H54 (cell line): ENCODE measurements around the gene ATP6V0D1.
A peak's percentile ranks its signal among the peaks of the same experiment; 100 is the strongest.
"Not testable (repeated sequence)": the region's sequence is repeated elsewhere in the genome, so short reads cannot be mapped to it uniquely, and the experiment has no call there.

ENCODE experiments used
- DNase-seq: peaks from one replicate; pipeline ENCODE4 v3.0.0; 2011; ENCODE audit warnings: low spot score, mixed read lengths; ENCODE audit not compliant: insufficient read length
- FAIRE-seq: peaks from 3 replicates; lab custom pipeline; 2011; peaks lifted over from hg19 to GRCh38; lab: Jason Lieb, UNC
- POLR2A ChIP-seq: IDR thresholded peaks from 2 replicates; pipeline ENCODE4 v1.6.1; 2011; ENCODE audit warnings: low read depth, mild to moderate bottlenecking, low read length

ATP6V0D1 gene

GRCh38 chr16:67428146-67428731 is 52.7 kb downstream of the ATP6V0D1 start:
- TF ChIP-seq POLR2A: no peak
- DNase-seq: peak; percentile 72
- FAIRE-seq: no peak

DNA sequence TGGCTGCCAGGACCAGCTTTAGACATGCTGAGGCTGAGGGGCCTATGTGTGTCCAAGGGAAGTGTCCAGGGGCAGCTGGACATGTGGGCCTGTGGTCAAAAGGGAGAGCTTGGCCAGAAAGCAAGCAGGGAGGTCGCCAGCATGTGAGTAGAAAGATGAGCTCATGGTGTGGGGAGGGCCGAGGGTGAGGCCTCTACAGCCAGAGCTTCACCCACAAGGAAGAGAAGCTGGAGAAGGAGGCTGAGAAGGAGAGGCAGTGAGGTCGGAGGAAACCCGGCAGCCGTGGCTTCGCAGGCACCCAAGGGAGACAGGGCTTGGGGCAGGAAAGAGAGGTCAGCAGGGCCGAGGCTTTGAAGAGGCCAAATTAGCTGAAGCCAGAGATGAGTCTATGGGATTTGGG is 54.0 kb downstream of the ATP6V0D1 start:
- no peak for TF ChIP-seq POLR2A
- FAIRE-seq (no peak), DNase-seq (no peak)

- no peak for TF ChIP-seq POLR2A
- FAIRE-seq: no peak
- no peak for DNase-seq
These were observed 54.9 kb downstream of the ATP6V0D1 start for GRCh38 chr16:67426022-67426421.

DNA sequence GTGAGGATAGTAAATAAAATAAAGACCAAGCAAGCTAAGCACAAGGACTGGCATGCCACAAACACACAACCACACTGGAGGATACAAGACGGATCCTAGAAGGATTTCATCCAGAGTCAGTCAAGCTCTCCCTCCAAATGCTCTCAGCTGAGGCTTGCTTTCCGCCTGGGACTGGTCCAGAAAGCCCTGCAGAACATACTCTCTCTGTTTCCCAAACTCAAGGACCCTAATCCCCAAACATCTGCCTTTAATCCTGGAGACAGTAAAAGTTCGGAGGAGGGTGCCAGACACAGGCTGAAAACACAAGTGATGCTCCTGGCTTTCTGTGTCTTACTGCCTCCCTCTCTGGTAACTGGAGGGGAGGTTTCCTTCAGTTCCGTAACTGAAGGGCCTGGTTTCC is 55.4 kb downstream of the ATP6V0D1 start:
- TF ChIP-seq POLR2A: no peak
- FAIRE-seq (no peak), DNase-seq (no peak)

GRCh38 chr16:67425061-67425460 is 55.9 kb downstream of the ATP6V0D1 start:
- DNase-seq (no peak), FAIRE-seq (no peak)
- TF ChIP-seq POLR2A: no peak

DNA sequence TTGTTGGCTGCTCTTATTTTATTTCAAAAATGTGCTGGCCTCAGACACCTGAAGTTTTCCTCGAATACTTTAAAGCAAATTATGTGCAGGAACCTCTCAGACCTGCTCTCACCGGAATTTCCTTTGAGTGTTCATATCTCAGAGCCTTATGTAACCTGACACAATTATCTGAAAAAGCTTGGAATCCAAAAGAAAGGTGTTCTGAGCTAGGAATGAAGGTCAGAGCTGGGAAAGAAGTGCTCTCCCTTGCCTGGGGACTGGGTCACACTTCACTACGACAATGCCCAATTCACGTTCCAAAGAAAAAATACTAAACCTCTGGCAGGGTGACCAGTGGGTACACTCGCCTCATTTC is 56.7 kb downstream of the ATP6V0D1 start:
- TF ChIP-seq POLR2A: no peak
- FAIRE-seq (no peak), DNase-seq (no peak)

DNA sequence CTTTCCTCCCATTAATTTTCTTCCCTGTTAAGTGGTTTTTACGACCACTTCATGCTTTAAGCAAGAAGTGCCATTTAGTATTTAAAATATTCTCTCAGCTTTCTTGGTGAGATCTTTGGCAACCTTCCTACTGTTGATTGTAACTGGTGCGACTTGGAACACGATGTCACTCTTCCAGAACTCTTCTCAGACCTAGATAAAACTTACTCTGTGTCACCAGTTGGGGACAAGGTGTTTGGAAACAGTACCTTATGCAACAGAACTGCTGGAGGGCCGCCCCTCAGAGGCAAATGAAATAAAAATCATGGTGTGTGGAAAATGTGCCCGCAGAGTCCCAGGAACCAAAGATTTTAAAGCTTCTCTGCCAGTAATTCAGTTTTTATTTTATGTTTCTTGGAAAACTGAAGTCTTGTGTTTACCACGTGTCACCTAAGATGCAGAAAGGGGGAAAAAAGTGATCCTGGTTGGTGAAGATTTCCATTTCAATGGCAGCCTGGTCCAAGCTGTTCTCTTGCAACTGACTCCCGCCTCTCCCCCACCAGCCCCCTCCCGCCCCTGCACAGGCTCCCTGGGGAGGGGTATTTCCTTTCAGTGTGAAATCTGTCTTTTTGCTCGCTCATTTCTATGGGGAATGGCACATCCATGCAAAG is 57.2 kb downstream of the ATP6V0D1 start:
- TF ChIP-seq POLR2A: no peak
- DNase-seq (no peak), FAIRE-seq (no peak)

DNA sequence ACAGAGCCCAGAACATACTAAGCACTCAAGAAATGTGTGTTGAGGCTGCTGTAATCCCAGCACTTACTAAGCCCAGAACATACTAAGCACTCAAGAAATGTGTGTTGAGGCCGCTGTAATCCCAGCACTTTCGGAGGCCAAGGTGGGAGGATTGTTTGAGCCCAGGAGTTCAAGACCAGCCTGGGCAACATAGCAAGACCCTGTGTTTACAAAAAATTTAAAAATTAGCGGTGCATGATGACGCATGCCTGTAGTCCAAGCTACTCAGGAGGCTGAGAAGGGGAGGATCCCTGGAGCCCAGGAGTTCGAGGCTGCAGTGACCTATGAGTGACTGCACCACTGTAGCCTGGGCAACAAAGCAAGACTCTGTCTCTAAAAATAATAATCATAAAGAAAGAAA is 57.9 kb downstream of the ATP6V0D1 start:
- no peak for TF ChIP-seq POLR2A
- no peak for FAIRE-seq
- DNase-seq: no peak

- FAIRE-seq (no peak), DNase-seq (no peak)
- TF ChIP-seq POLR2A: no peak
These were observed 59.9 kb downstream of the ATP6V0D1 start for GRCh38 chr16:67421030-67421429.

DNA sequence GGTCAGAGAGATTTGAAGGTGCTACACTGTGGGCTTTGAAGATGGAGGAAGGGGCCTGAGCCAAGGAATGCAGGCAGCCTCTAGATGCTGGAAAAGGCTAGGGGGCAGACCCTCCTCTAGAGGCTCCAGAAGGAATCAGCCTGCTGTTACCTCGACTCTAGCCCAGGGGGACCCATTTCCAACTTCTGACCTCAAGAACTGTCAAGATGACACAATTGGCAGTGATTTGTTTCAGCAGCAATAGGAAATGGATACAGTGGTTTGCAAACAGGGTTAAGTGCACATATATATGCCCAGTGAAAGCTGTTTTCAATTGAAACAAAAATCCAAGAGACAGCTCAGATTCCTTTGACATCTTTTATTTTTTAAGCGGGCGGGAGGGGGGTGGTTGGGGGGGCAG is 61.0 kb downstream of the ATP6V0D1 start:
- DNase-seq: no peak
- no peak for FAIRE-seq
- TF ChIP-seq POLR2A: no peak

- FAIRE-seq (no peak), DNase-seq (no peak)
- no peak for TF ChIP-seq POLR2A
These were observed 61.5 kb downstream of the ATP6V0D1 start for GRCh38 chr16:67419502-67419901.

DNA sequence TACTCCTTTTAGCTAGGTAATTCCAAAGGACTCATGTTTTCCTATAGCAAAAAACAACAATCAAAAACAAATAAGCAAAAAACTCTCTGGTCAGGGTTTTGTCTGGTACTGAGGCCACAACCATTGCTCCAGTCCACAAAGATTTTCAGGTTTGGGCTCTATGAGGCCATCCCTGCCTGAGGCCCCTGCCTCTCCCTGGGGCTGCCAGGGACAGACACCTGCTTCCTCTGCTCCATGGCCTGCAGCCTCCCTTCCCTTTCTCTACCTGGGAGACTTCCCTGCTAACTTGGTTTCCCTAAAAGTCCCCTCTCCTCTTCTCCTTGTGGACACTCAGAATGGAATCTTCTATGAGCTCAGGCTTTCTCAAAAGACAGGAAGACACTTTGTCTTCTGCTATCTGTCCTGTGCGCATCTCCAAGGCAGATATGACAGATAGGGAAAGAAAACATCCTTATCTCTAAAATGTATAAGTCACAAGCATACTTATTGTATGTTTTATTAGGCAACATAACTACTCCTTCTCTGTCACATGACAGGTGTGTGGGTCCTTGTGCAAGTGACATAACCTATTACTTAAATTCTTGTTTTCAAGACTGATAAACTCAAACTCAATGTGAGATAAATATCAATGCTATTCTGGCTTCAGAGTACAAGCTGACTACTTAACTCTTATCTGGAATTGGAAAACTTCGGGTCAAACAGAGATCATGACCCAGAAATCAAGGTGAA is 63.5 kb downstream of the ATP6V0D1 start:
- TF ChIP-seq POLR2A: no peak
- FAIRE-seq (no peak), DNase-seq (no peak)

- 0 out of 2 replicates have a peak, but pooled peaks have one; percentile 30 for TF ChIP-seq POLR2A
- FAIRE-seq: no peak
- peak; percentile 74 for DNase-seq
These were observed 64.8 kb downstream of the ATP6V0D1 start, which contains the start of gene ZDHHC1 for GRCh38 chr16:67415872-67416793. Gene ZDHHC1, minus strand, starts transcription at chr16:67416477. Its CDS starts 8,702 bp downstream, at chr16:67407775.

DNA sequence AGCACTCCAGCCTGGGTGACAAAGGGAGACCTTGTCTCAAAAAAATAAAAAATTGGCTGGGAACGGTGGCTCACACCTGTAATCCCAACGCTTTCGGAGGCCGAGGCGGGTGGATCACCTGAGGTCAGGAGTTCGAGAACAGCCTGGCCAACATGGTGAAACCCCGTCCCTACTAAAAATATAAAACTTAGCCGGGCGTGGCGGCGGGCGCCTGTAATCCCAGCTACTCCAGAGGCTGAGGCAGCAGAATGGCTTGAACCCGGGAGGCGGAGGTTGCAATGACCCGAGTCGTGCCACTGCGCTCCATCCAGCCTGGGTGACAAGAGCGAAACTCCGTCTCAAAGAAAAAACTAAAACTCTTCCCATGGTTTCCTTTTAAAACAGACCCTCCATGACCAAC is 65.5 kb downstream of the ATP6V0D1 start:
- DNase-seq, FAIRE-seq: not testable (repeated sequence)
